ENCODE results near the gene UTS2B. TPM values are rescaled to one million over a fixed set of nuclear protein-coding genes. Genes with fewer than 3 reads are reported as not detected.

Gene UTS2B
- polyA plus RNA-seq, 1 experiment: 0.40 TPM

GRCh38 chr3:191236646-191237045 lies 93.7 kb downstream of the UTS2B start:
- Histone ChIP-seq H3K4me3 (ENCODE audit: low read depth, low read length) (no peak overlapping the region), H3K36me3 (ENCODE audit: control insufficient read depth, insufficient read depth, low read length) (no peaks in the 10 kb centered on the region), H3K27me3 (ENCODE audit: control insufficient read depth, insufficient read depth, low read length) (no peaks in the 10 kb centered on the region)
- CTCF ChIA-PET: no interaction called here
- POLR2A ChIA-PET: no interaction called here
- no peak for TF ChIP-seq CTCF (IDR thresholded peaks at IDR 0.05; ENCODE audit: insufficient read depth, low read depth, low read length)
- peak; percentile 60 for DNase-seq (ENCODE audit: low read depth)

GRCh38 chr3:191235331-191236314 lies 94.7 kb downstream of the UTS2B start:
- Histone ChIP-seq H3K27me3 (ENCODE audit: control insufficient read depth, insufficient read depth, low read length) (no peaks in the 10 kb centered on the region), H3K36me3 (ENCODE audit: control insufficient read depth, insufficient read depth, low read length) (no peaks in the 10 kb centered on the region), H3K4me3 (ENCODE audit: low read depth, low read length) (no peak overlapping the region)
- DNase-seq (ENCODE audit: low read depth): peak; percentile 34
- no peak for TF ChIP-seq CTCF (IDR thresholded peaks at IDR 0.05; ENCODE audit: insufficient read depth, low read depth, low read length)
- ChIA-PET POLR2A (no interaction called here), CTCF (no interaction called here)

GRCh38 chr3:191234216-191234615 lies 96.1 kb downstream of the UTS2B start:
- Histone ChIP-seq H3K36me3 (ENCODE audit: control insufficient read depth, insufficient read depth, low read length) (no peaks in the 10 kb centered on the region), H3K27me3 (ENCODE audit: control insufficient read depth, insufficient read depth, low read length) (no peaks in the 10 kb centered on the region), H3K4me3 (ENCODE audit: low read depth, low read length) (no peak overlapping the region)
- no peak for DNase-seq (ENCODE audit: low read depth)
- ChIA-PET POLR2A (no interaction called here), CTCF (no interaction called here)
- no peak for TF ChIP-seq CTCF (IDR thresholded peaks at IDR 0.05; ENCODE audit: insufficient read depth, low read depth, low read length)

DNA sequence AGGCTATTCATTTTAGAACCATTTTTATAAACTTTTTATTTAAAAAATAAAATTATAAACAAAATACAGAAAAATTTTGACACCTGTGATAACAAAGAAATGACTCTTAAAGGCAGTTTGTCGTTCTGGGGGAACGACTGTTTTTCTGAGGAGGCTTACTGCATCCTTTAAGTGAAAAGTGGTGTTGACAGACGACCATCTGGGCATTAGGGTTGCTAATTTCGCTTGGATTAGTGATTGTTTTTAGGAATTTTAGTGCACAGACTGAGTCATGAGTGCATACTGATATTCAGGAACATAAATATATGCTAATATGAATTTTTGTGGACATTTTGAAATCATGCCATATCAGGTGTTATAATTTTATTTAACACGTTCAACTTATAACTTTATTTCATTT lies 102.8 kb downstream of the UTS2B start:
- ChIA-PET POLR2A (no interaction called here), CTCF (no interaction called here)
- Histone ChIP-seq H3K4me3 (ENCODE audit: low read depth, low read length) (no peak overlapping the region), H3K36me3 (ENCODE audit: control insufficient read depth, insufficient read depth, low read length) (no peaks in the 10 kb centered on the region), H3K27me3 (ENCODE audit: control insufficient read depth, insufficient read depth, low read length) (no peaks in the 10 kb centered on the region)
- DNase-seq (ENCODE audit: low read depth): no peak
- TF ChIP-seq CTCF (IDR thresholded peaks at IDR 0.05; ENCODE audit: insufficient read depth, low read depth, low read length): no peak

GRCh38 chr3:191221638-191222037 lies 108.7 kb downstream of the UTS2B start:
- DNase-seq (ENCODE audit: low read depth): no peak
- H3K27me3 ChIP-seq (ENCODE audit: control insufficient read depth, insufficient read depth, low read length): no peaks in the 10 kb centered on the region
- CTCF ChIA-PET: interaction anchor here (1.3 kb wide), 1 partner anchor 19 kb away, joined by 3 read pairs; no protein-coding TSS in a partner anchor
- no peak for TF ChIP-seq CTCF (IDR thresholded peaks at IDR 0.05; ENCODE audit: insufficient read depth, low read depth, low read length)
- H3K4me3 ChIP-seq (ENCODE audit: low read depth, low read length): no peak overlapping the region
- POLR2A ChIA-PET: no interaction called here
- no peaks in the 10 kb centered on the region for H3K36me3 ChIP-seq (ENCODE audit: control insufficient read depth, insufficient read depth, low read length)
